ENCODE measurements around the gene BAHCC1. TPM values are rescaled to one million over a fixed set of nuclear protein-coding genes. Genes with fewer than 3 reads are reported as not detected.

Gene BAHCC1
- total and polyA plus RNA-seq, 2 of the 8 experiments (the other 6 are each of a cell fraction or from before 2014, with no cell fraction given) = 0.26 to 0.58 TPM

DNA sequence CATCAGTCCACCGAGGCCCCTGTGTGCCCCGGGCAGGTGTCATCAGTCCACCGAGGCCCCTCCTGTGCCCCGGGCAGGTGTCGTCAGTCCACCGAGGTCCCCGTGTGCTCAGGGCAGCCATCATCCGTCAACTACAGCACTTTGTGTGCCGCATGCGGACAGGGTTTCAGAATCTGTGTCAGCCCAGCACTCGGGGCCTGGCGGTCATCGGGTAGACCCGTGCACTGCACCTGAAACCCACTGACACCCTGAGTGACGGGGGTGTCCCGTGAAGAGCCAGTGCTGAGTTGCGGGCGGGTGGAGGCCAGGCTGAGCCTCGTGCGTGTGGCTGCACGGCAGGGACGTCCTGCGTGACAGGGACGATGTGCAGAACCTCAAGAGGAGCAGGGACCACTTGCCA lies 38.4 kb downstream of the BAHCC1 start:
- no peak overlapping the region for H3K4ac ChIP-seq (replicated peaks; ENCODE audit: insufficient read length, low read depth, low read length)
- no peak for TF ChIP-seq SUZ12 (IDR thresholded peaks at IDR 0.05; ENCODE audit: low read length)
- no peak for TF ChIP-seq ASH2L (IDR thresholded peaks at IDR 0.05; ENCODE audit: low read length)
- TF ChIP-seq RXRA (IDR thresholded peaks at IDR 0.05; ENCODE audit: insufficient read depth, low read depth, low read length) = no peak
- no peak for TF ChIP-seq SRF (IDR thresholded peaks at IDR 0.05; ENCODE audit: low read depth, low read length)
- no peak for TF ChIP-seq BACH1 (IDR thresholded peaks at IDR 0.05; ENCODE audit: low read length)
- TF ChIP-seq GTF2F1 (IDR thresholded peaks at IDR 0.05; ENCODE audit: borderline replicate concordance, low read depth, low read length) = no peak
- TF ChIP-seq CHD2 (IDR thresholded peaks at IDR 0.05; ENCODE audit: low read length) = no peak
- peaks cover 0 to 3% (median 0%) of the 10 kb centered on the region in 4 experiments; a peak in 3 of 7 replicates for H3K4me1 ChIP-seq (replicated peaks in 1 of 4; ENCODE audit: control insufficient read depth in 3 of 4, insufficient read depth in 4 of 4, low read length in 3 of 4)
- no peak overlapping the region for H2AK5ac ChIP-seq (ENCODE audit: low read depth, low read length)
- POLR2A ChIA-PET (ENCODE audit: partially characterized antibody) = no interaction called here
- H3K23me2 ChIP-seq (ENCODE audit: low read depth, low read length) = no peaks in the 10 kb centered on the region
- H2BK12ac ChIP-seq (ENCODE audit: low read depth, low read length) = no peak overlapping the region
- no peak overlapping the region for H3K4me2 ChIP-seq (ENCODE audit: insufficient read depth in 1 of 2, low read depth in 2 of 2, low read length in 2 of 2)
- no peak for DNase-seq (ENCODE audit: low read depth in 1 of 2, low spot score in 2 of 2)
- no peak overlapping the region for H4K5ac ChIP-seq (ENCODE audit: insufficient read length, low read depth, low read length)
- H3K56ac ChIP-seq (replicated peaks; ENCODE audit: insufficient read length, low read depth, low read length) = no peak overlapping the region
- no peak overlapping the region for H4K91ac ChIP-seq (replicated peaks; ENCODE audit: insufficient read length, low read length)
- H3K9ac ChIP-seq (replicated peaks in 1 of 4; ENCODE audit: extremely low read depth in 1 of 4, low read depth in 3 of 4, low read length in 3 of 4) = no peak overlapping the region
- no peak overlapping the region for H3K23ac ChIP-seq (ENCODE audit: insufficient read length)
- no peak overlapping the region for H2BK15ac ChIP-seq (ENCODE audit: low read length)
- no peak overlapping the region for H2AFZ ChIP-seq (ENCODE audit: low read length)
- no peak for FAIRE-seq
- no peaks in the 10 kb centered on the region for H4K20me1 ChIP-seq (replicated peaks in 1 of 2; ENCODE audit: control insufficient read depth in 1 of 2, insufficient read depth in 2 of 2, low read length in 2 of 2)
- H3K4me3 ChIP-seq (ENCODE audit: extremely low read depth in 1 of 4, insufficient read depth in 2 of 4, low read depth in 3 of 4, low read length in 4 of 4) = no peak overlapping the region
- H3K9me3 ChIP-seq (ENCODE audit: insufficient read depth in 2 of 2, low read depth in 1 of 2, low read length in 1 of 2) = no peaks in the 10 kb centered on the region
- H2BK5ac ChIP-seq (ENCODE audit: low read depth, low read length) = no peak overlapping the region
- WGBS, 2 experiments (ENCODE audit: extremely low coverage in 1 of 2, insufficient coverage in 1 of 2, insufficient read length in 1 of 2, insufficient replicate concordance in 2 of 2, low coverage in 1 of 2, low lambda C conversion rate in 2 of 2, missing lambda C conversion rate in 1 of 2) = 89% methylated on average over 24 of the region's 24 CpGs; no CpG with 5 or more reads in 1 of the 2 experiments
- no peaks in the 10 kb centered on the region for H3K27me3 ChIP-seq (replicated peaks in 1 of 4; ENCODE audit: control insufficient read depth in 3 of 4, extremely low read depth in 1 of 4, insufficient read depth in 3 of 4, low read length in 3 of 4)
- H3K36me3 ChIP-seq (ENCODE audit: control insufficient read depth in 2 of 4, insufficient read depth in 4 of 4, low read length in 3 of 4) = no peaks in the 10 kb centered on the region
- no peak overlapping the region for H3K18ac ChIP-seq (ENCODE audit: extremely low read depth, low read length)
- no peak overlapping the region for H3K14ac ChIP-seq (ENCODE audit: insufficient read length)
- no peaks in the 10 kb centered on the region for H3K79me1 ChIP-seq (ENCODE audit: low read depth, low read length)
- no peak overlapping the region for H4K8ac ChIP-seq (ENCODE audit: extremely low read depth, insufficient read depth, low read length)
- H3K27ac ChIP-seq (ENCODE audit: low read depth, low read length) = no peak overlapping the region
- no peaks in the 10 kb centered on the region for H3K79me2 ChIP-seq (ENCODE audit: control insufficient read depth in 1 of 2, insufficient read depth in 2 of 2, low read length in 2 of 2)
- no peak overlapping the region for H2BK120ac ChIP-seq (replicated peaks; ENCODE audit: low read depth, low read length)
- CTCF ChIA-PET (ENCODE audit: partially characterized antibody) = interaction anchor here (1.2 kb wide), 1 partner anchor 51 kb away, joined by 3 read pairs; no protein-coding TSS in a partner anchor
- H2BK20ac ChIP-seq (ENCODE audit: low read length) = no peak overlapping the region

Data from H1 (cell line).